ENCODE results near the gene PPP2R5B.

PPP2R5B gene

DNA sequence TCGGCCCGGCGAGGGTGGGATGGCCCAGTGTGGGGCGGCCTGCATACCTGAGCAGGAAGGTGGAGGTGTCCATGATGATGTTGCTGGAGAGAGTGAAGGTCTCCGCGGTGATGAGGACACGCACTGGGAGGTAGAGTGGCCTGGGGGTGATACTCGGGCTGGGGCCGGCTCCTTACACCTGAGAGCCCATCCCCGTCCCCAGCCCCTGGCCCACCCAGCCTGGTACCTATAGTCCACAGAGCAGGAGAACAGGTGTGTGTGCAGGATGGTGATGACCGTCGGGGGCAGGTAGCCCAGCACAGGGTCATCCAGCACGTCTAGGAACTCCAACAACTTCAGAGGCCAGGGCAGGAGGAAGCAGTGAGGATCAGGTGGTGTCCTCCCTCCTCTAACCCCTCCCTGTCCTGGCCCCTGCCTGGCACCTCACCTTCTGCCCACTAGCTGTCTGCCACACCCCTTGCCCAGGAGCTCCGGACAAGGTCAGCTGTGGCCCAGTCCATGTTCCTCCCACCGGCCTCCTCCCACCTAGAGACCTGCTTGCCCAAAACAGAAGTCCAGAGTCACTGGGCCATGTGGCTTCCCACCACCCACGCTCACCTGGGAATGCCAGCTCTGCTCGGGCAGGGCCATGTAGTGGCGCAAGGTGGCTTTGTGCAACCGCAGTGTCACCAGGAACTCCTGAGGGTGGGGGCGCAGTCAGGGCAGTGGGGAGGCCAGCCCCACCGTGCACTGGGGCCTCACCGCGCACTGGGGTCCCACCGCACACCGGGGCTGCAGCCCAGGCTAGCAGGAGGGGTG is 18.8 kb upstream of the PPP2R5B start:
- POLR2A ChIA-PET, result no interaction called here
- peaks cover 0 to 84% of the 10 kb centered on the region in 2 experiments; a peak in 2 of 3 replicates for H3K36me3 ChIP-seq (ENCODE audit: control insufficient read depth in 2 of 2, insufficient read depth in 1 of 2, low read length in 2 of 2)
- CTCF ChIA-PET, result interaction anchor here (0.6 to 1.4 kb wide), 4 partner anchors 11 to 173 kb away, joined by 3 to 6 read pairs (median 4); partner anchors contain the start of gene ARL2
- no peak overlapping the region for H3K27ac ChIP-seq (ENCODE audit: extremely low read depth, low read depth, low read length)
- H3K4me3 ChIP-seq (ENCODE audit: low read depth, low read length), result no peak overlapping the region
- no peaks in the 10 kb centered on the region for H3K4me1 ChIP-seq (ENCODE audit: control insufficient read depth, insufficient read depth, low read length)
- TF ChIP-seq ZNF211 (tag by site-specific recombination; IDR thresholded peaks at IDR 0.05; ENCODE audit: low read depth) (no peak), ZNF175 (tag by site-specific recombination; IDR thresholded peaks at IDR 0.05) (no peak), ZNF610 (tag by site-specific recombination; IDR thresholded peaks at IDR 0.05; ENCODE audit: borderline replicate concordance) (no peak), KLF7 (tag by site-specific recombination; IDR thresholded peaks at IDR 0.05; ENCODE audit: borderline replicate concordance) (no peak), OVOL3 (tag by site-specific recombination; IDR thresholded peaks at IDR 0.05) (no peak), WT1 (tag by site-specific recombination; IDR thresholded peaks at IDR 0.05) (no peak), RBAK (tag by site-specific recombination; IDR thresholded peaks at IDR 0.05) (no peak), ZNF423 (tag by site-specific recombination; IDR thresholded peaks at IDR 0.05) (no peak)
- TF ChIP-seq, protein P1, sequence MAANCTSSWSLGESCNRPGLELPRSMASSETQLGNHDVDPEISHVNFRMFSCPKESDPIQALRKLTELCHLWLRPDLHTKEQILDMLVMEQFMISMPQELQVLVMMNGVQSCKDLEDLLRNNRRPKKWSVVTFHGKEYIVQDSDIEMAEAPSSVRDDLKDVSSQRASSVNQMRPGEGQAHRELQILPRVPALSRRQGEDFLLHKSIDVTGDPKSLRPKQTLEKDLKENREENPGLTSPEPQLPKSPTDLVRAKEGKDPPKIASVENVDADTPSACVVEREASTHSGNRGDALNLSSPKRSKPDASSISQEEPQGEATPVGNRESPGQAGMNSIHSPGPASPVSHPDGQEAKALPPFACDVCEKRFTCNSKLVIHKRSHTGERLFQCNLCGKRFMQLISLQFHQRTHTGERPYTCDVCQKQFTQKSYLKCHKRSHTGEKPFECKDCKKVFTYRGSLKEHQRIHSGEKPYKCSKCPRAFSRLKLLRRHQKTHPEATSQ (tag by site-specific recombination; IDR thresholded peaks at IDR 0.05), result no peak
- TF ChIP-seq, protein P2, sequence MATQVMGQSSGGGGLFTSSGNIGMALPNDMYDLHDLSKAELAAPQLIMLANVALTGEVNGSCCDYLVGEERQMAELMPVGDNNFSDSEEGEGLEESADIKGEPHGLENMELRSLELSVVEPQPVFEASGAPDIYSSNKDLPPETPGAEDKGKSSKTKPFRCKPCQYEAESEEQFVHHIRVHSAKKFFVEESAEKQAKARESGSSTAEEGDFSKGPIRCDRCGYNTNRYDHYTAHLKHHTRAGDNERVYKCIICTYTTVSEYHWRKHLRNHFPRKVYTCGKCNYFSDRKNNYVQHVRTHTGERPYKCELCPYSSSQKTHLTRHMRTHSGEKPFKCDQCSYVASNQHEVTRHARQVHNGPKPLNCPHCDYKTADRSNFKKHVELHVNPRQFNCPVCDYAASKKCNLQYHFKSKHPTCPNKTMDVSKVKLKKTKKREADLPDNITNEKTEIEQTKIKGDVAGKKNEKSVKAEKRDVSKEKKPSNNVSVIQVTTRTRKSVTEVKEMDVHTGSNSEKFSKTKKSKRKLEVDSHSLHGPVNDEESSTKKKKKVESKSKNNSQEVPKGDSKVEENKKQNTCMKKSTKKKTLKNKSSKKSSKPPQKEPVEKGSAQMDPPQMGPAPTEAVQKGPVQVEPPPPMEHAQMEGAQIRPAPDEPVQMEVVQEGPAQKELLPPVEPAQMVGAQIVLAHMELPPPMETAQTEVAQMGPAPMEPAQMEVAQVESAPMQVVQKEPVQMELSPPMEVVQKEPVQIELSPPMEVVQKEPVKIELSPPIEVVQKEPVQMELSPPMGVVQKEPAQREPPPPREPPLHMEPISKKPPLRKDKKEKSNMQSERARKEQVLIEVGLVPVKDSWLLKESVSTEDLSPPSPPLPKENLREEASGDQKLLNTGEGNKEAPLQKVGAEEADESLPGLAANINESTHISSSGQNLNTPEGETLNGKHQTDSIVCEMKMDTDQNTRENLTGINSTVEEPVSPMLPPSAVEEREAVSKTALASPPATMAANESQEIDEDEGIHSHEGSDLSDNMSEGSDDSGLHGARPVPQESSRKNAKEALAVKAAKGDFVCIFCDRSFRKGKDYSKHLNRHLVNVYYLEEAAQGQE (tag by site-specific recombination; IDR thresholded peaks at IDR 0.05), result no peak
- H3K9me3 ChIP-seq (ENCODE audit: control insufficient read depth, insufficient read depth, low read depth, low read length), result no peaks in the 10 kb centered on the region

DNA sequence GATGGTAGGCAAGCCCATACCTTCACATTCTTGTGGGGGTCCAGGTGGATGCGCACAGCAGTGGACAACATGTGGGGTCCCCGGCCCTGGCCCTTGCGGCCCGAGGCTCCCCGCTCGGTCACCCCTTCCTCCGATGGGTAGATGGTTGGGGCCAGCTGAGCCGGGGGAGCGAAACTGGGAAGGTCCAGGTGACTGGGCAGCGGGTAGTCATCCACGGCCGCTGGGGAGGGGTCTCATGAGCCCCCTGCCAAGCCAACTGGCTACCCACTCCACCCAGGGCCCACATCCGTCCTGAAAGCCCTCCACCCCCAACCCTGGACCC is 18.2 kb upstream of the PPP2R5B start:
- TF ChIP-seq ZBTB20 (tag by site-specific recombination; IDR thresholded peaks at IDR 0.05) (no peak), ZNF529 (tag by site-specific recombination; IDR thresholded peaks at IDR 0.05; ENCODE audit: insufficient replicate concordance) (no peak), ZNF555 (tag by site-specific recombination; conservative IDR thresholded peaks at IDR 0.05) (no peak), KLF1 (tag by site-specific recombination; IDR thresholded peaks at IDR 0.05) (no peak), ZFP37 (tag by site-specific recombination; IDR thresholded peaks at IDR 0.05) (no peak), GLI2 (tag by site-specific recombination; IDR thresholded peaks at IDR 0.05; ENCODE audit: borderline replicate concordance, low read depth) (no peak), ZNF292 (tag by site-specific recombination; IDR thresholded peaks at IDR 0.05; ENCODE audit: borderline replicate concordance, low read depth) (no peak), ZNF202 (tag by site-specific recombination; IDR thresholded peaks at IDR 0.05; ENCODE audit: borderline replicate concordance) (no peak), OVOL3 (tag by site-specific recombination; IDR thresholded peaks at IDR 0.05) (no peak), ZSCAN30 (tag by site-specific recombination; IDR thresholded peaks at IDR 0.05) (no peak), ZNF600 (tag by site-specific recombination; IDR thresholded peaks at IDR 0.05) (no peak), ZSCAN23 (tag by site-specific recombination; IDR thresholded peaks at IDR 0.05) (no peak), HOXA7 (CRISPR knock-in tag; IDR thresholded peaks at IDR 0.05; ENCODE audit: borderline replicate concordance) (no peak), ZNF138 (tag by site-specific recombination; IDR thresholded peaks at IDR 0.05; ENCODE audit: borderline replicate concordance) (no peak), SALL2 (tag by site-specific recombination; IDR thresholded peaks at IDR 0.05; ENCODE audit: borderline replicate concordance) (no peak)
- TF ChIP-seq, protein P3, sequence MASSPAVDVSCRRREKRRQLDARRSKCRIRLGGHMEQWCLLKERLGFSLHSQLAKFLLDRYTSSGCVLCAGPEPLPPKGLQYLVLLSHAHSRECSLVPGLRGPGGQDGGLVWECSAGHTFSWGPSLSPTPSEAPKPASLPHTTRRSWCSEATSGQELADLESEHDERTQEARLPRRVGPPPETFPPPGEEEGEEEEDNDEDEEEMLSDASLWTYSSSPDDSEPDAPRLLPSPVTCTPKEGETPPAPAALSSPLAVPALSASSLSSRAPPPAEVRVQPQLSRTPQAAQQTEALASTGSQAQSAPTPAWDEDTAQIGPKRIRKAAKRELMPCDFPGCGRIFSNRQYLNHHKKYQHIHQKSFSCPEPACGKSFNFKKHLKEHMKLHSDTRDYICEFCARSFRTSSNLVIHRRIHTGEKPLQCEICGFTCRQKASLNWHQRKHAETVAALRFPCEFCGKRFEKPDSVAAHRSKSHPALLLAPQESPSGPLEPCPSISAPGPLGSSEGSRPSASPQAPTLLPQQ (tag by site-specific recombination; IDR thresholded peaks at IDR 0.05), result no peak
- CTCF ChIA-PET, result interaction anchor here (1.0 to 1.4 kb wide), 2 partner anchors 12 to 108 kb away, joined by 4 to 6 read pairs; partner anchors contain the start of gene ARL2
- POLR2A ChIA-PET, result no interaction called here
- Histone ChIP-seq H3K4me1 (ENCODE audit: control insufficient read depth, insufficient read depth, low read length) (no peaks in the 10 kb centered on the region), H3K27ac (ENCODE audit: extremely low read depth, low read depth, low read length) (no peak overlapping the region), H3K4me3 (ENCODE audit: low read depth, low read length) (no peak overlapping the region), H3K9me3 (ENCODE audit: control insufficient read depth, insufficient read depth, low read depth, low read length) (no peaks in the 10 kb centered on the region), H3K36me3 (ENCODE audit: control insufficient read depth in 2 of 2, insufficient read depth in 1 of 2, low read length in 2 of 2) (peaks cover 0 to 84% of the 10 kb centered on the region in 2 experiments; a peak in 2 of 3 replicates)

Measured in HEK293 (cell line).